ENCODE results near the gene WDR64. TPM values are rescaled to one million over a fixed set of nuclear protein-coding genes. Genes with fewer than 3 reads are reported as not detected.

The WDR64 gene
- total and polyA plus RNA-seq, 4 experiments from 2014 or later, result 0.16 TPM; not detected in 3

Other genes starting within 250 kb of the WDR64 start
- gene FH, start 132.5 kb upstream of the WDR64 start, total RNA-seq, result 10 to 100 TPM; 21.0 to 25.9 TPM
- gene FH, start 132.5 kb upstream of the WDR64 start, polyA plus RNA-seq, result 10 to 100 TPM; 31.1 to 36.2 TPM
- 1 to 10 TPM in 1 of 2 experiments, under 1 TPM in 1; 0.44 to 1.1 TPM for gene KMO, start 119.9 kb upstream of the WDR64 start, total RNA-seq
- under 1 TPM in 1 of 2 donors, not detected in 1; 0.37 TPM for gene KMO, start 119.9 kb upstream of the WDR64 start, polyA plus RNA-seq
- gene CHML, start 11.9 kb upstream of the WDR64 start, total RNA-seq, result 1 to 10 TPM; 7.5 to 8.8 TPM
- 1 to 10 TPM; 2.2 to 2.5 TPM for gene CHML, start 11.9 kb upstream of the WDR64 start, polyA plus RNA-seq
- gene OPN3, start 11.9 kb upstream of the WDR64 start, total RNA-seq, result 1 to 10 TPM; 3.9 to 4.8 TPM
- gene OPN3, start 11.9 kb upstream of the WDR64 start, polyA plus RNA-seq, result 10 to 100 TPM; 12.9 to 17.5 TPM
- gene EXO1, start 195.9 kb downstream of the WDR64 start, total RNA-seq, result under 1 TPM; 0.41 to 0.44 TPM
- gene EXO1, start 195.9 kb downstream of the WDR64 start, polyA plus RNA-seq, result not detected

All from CD4-positive, alpha-beta memory T cell (primary cell).